ENCODE results near the gene VMP1.
"Not testable (repeated sequence)": the region's sequence is repeated elsewhere in the genome, so short reads cannot be mapped to it uniquely, and the experiment has no call there.

VMP1 gene

DNA sequence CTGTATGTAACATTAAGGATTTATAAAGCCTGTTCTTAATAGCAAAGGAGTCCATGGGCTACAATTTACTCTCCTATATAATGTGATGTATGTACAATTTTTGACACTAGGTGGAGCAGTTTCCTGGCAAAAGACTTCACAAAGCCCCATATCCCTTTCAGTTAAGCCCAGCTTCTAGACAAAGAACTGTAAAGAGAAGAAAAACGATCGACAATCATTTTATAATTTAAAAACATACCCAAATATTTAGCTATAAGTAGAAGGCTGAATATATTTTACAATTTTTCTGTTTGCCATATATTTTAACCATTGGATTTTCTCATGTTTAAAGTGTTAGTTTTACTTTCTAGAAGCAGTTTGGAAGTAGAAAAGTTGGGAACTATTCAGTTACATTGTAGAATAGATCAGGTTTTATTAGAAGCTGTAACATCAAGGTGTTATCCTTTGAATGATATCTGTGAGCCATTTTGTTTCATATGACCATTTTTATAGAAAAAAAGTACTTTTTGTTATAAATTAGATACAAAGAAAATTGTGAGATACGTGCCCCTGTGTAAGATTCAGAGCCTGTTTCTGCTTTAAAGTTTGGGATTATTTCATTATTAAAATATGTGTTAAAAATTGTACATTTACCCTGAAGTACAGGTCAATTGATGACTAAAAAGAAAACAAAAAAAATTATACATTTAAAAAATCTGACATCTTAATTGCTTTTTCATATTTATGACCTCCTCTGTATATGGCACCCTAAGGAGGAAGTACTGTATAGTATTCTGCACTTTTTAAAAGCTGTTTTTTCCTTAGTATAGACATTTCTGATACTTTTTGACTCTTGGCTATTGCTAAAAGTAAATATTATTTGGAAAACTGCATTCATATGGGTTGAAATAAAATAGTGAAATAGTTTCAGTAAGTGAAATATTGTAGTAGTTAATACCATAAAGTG is 46.3 kb downstream of the VMP1 start:
- DNase-seq = peak in 6 of 56 donors; percentile 2 to 15 (median 4)

- peak in 1 of 56 donors; percentile 8 for DNase-seq
Measured at GRCh38 chr17:59754552-59754951, 47.1 kb downstream of the VMP1 start.

GRCh38 chr17:59755069-59755468 is 47.6 kb downstream of the VMP1 start:
- DNase-seq = not testable (repeated sequence)

DNA sequence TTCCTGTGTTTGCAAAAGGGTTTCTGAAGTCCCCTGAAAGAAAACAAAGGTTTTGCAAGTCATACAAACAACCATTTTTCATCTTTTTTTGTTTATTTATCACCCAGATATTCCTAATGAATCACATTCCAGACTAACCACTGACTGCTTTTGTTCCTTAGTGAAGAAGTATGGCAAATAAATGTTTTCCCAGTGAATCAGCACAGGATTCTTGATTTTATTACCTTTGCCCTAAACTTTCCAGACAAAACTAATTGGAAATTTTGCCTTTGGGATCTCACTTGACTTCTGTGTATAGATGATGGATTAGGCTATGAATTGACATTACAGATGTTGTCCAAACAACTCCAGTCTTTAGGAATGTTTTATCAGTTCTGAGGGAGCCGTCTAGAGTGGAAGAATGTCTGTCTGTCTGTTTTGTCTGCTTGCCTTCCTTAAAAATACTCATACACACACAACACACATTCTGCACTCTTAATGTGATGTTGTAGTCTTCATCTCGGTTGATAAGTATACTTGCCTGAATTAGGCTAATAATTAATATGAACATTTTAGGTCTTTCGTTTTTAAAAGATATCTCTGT is 48.9 kb downstream of the VMP1 start:
- DNase-seq = no peak

DNA sequence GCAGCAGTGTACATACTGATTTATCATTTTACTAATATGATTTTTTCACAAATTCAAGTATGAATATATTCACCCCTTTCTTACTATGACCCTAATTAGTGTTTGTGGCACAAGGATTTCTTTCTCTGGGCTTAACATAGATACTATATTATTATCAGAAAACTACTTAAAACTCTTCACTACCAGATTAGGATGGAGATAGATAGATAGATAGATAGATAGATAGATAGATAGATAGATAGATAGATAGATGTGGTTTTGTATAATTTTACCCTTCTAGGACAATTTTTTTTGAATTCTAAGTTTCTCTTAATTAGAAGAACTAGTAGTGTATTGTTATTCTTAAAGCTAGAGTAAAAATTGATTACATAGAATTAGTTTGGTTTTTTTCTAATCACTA is 49.6 kb downstream of the VMP1 start:
- no peak for DNase-seq

DNA sequence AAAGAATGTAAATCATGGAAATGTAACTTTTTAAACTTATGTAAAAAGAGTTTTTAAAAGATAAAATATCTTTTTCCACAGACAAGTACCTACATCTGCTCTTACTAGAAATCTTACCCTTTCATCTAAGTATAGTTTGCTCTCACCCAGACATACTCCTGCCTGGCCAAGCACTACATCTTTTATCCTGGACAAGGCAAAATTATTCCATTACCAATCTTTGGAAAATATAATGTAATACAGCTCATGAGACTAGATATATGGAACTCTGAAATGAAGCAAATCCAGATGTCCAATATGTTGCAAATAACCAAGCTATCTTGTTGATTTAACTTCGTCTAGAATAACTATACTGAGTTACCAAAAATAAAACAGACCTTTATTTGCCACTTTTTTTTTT is 50.0 kb downstream of the VMP1 start:
- DNase-seq = no peak

DNA sequence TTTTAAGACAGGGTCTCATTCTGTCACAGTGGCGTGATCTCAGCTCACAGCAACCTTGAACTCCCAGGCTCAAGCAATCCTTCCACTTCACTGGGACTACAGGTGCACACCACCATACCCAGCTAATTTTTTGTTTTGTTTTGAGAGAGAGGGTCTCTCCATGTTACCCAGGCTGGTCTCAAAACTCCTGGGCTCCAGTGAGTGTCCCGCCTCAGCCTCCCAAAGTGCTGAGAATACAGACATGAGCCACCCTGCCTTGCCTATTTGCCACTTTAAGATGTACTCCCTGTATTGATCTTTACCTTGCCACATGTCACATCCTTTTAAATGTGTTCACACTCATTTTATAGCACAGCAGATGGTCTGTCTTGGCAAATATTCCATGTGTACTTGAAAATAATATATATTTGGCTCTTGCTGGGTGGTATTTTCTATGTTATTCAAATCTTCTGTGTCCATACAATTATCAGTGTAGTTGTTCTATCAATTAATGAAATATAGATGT is 50.5 kb downstream of the VMP1 start:
- no peak for DNase-seq

DNA sequence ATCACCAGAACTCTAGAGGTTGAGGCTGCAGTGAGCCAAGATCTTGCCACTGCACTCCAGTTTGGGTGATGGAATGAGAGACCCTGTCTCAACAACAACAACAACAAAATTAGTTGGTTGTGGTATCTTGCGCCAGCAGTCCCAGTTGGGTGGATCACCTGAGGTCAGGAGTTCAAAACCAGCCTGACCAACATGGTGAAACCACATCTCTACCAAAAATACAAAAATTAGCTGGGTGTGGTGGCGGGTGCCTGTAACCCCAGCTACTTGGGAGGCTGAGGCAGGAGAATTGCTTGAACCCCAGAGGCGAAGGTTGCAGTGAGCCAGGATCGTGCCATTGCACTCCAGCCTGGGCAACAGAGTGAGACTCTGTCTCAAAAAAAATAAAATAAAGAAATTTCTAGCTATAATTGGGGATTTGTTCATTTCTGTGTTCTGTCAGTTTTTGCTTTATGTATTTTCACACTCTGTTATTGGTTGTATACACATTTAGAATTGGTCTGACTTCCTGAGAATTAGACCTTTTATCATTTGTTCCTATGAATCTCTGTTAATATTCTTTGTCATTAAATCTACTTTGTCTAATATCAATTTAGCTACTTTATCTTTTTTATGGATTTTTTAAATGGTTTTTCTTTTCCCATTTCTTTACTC is 51.7 kb downstream of the VMP1 start:
- DNase-seq = not testable (repeated sequence)

- DNase-seq = no peak
Measured at GRCh38 chr17:59760160-59760559, 52.7 kb downstream of the VMP1 start.

- DNase-seq = no peak
Measured at GRCh38 chr17:59761385-59762048, 54.1 kb downstream of the VMP1 start.

DNA sequence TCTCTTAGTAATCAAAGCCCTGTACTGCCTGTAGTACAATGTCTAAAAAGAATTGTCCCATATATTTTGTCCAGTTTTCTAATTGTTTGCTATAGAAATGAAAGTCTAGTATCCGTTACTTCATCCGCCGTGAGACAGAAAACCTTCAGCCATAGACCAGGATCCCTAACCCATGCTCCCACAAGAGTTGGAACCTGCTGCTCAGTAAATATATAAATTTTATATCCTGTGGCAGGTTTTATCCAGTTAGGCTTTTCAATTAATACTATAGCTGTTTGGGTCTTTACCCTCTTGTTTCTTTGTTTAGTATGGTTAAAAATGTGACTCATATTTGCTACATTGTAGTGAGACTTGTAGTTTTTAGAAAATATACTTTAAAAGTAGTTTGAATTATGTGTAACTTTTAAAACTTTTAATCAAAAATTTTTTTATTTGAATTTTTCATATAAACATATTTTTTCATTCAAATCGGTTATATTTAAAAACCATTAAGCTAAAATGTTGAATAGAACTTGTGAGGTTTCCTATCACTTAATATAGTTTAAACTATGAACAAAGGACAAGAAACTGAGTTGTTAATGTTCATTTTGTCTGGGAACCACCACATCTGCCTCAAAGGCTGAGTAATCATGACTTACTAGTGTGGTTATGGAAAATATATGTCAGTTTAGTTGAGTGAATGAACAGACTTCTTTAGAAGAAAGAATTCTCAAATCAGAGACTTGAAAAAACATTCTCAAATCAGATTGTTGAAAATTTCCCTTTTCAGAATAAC is 54.8 kb downstream of the VMP1 start:
- no peak for DNase-seq

DNA sequence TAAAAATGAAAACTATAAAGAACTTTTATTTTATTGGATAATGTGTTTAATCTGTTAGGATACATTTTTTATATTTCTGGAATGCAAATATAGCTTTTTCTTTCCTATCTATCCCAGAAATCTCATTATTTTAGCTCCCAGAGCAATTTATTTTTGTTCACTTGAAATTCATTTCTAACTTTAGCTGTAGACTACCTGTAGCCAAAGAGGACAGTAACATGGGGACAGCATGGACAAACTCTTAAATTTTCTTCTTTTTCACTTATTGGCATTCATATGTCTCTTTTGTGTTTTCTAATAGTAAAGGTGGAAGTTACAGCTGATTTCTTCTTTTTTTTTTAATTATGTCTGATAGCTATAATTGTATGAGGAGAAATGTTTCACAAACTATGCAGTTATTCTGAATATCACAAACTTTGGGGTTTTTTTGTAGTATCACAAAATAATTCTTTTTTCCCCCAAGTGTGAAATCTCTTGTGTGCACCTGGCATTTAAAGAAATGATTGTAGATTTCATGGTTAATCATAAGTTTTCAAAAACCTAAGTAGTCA is 55.4 kb downstream of the VMP1 start:
- DNase-seq = no peak

GRCh38 chr17:59763861-59764260 is 56.4 kb downstream of the VMP1 start:
- no peak for DNase-seq

- DNase-seq = no peak
Measured at GRCh38 chr17:59764292-59764741, 56.9 kb downstream of the VMP1 start.

- no peak for DNase-seq
Measured at GRCh38 chr17:59765038-59765437, 57.6 kb downstream of the VMP1 start.

GRCh38 chr17:59766491-59766890 is 59.0 kb downstream of the VMP1 start:
- no peak for DNase-seq

DNA sequence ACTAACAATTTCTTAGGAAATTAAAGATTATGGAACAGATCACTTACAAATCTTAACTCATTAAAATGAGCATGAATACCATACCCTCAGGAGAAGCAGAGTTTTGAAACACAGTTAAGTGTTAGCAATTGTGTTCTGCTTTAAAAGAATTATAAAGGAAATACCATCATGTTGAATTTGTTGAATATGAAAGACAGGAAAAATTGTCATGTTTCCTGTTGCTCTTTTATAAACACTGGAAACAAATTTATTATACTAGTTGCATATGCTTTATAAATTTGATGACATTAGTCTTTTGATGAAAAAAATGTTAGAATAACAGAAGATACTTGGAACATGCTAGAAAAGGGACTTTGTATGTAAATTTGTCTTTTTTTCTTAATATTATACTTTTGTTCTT is 59.7 kb downstream of the VMP1 start:
- DNase-seq = no peak

DNA sequence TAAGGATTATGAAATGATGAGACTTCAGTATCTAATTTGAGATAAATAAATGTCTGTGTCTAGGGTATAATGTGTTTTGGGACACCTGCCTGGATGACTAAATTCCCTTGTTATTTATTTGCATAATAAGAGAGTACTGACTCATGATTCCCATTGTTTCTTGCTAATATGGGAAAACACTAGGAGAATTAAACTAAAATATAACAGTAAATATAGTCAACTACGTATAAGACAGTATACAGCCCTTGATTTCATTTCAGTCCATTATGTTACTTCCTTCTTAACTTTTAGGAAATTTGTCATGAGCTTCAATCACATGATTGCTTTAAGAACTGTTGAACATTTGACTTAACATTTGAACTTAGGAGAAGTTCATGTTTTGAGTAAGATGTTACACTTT is 62.4 kb downstream of the VMP1 start:
- DNase-seq = no peak

DNA sequence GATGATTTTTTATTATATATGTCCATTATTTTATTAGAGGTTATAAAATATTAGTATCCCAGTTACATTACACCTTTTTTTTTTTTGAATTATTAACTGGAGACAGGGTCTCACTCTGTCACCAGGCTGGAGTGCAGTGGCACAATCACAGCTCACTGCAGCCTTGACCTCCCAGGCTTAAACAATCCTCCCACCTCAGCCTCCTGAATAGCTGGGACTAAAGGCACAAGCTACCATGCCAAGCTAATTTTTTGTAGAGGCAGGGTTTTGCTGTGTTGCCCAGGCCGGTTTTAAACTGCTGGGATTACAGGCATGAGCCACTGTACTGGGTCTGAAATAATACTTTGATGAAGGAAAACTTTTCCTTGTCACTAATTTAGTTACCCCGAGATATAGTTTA is 63.6 kb downstream of the VMP1 start:
- DNase-seq = no peak

DNA sequence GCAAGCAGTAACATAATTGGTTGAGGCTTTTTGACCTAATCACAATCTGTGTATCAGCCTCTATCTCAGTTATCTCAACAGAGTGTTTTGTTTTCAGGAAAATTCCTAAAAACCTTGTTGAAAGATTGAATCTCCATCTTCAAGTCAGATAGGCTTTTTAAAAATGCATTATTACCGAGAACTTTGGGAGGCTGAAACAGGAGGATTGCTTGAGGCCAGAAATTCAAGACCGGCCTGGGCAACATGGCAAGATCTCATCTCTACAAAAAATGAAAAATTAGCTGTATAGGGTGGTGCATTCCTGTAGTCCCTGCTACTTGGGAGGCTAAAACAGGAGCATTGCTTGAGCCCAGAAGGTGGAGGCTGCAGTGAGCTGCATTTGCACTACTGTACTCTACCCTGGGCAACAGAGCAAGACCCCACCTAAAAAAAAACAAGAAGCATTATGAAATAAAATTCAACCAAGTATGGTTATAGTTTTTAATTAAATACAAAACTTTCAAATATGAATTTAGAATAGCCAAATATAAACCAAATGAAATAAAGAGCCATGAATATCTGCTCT is 68.4 kb downstream of the VMP1 start:
- no peak for DNase-seq

Data from nucleus accumbens (tissue), 56 donors.